ENCODE data around the gene VMAC.
"Not testable (repeated sequence)": the region's sequence is repeated elsewhere in the genome, so short reads cannot be mapped to it uniquely, and the experiment has no call there.

VMAC gene

GRCh38 chr19:5877882-5878281 is 26.8 kb upstream of the VMAC start:
- TF ChIP-seq ZNF274 (IDR thresholded peaks at IDR 0.05; ENCODE audit: low read depth, low read length) = no peak
- H3K4me3 ChIP-seq (ENCODE audit: low read length) = no peak overlapping the region

GRCh38 chr19:5880196-5880595 is 24.5 kb upstream of the VMAC start:
- H3K4me3 ChIP-seq (ENCODE audit: low read length) = no peak overlapping the region
- no peak for TF ChIP-seq ZNF274 (IDR thresholded peaks at IDR 0.05; ENCODE audit: low read depth, low read length)

GRCh38 chr19:5880604-5881078 is 24.0 kb upstream of the VMAC start:
- TF ChIP-seq ZNF274 (IDR thresholded peaks at IDR 0.05; ENCODE audit: low read depth, low read length) = no peak
- no peak overlapping the region for H3K4me3 ChIP-seq (ENCODE audit: low read length)

- no peak overlapping the region for H3K4me3 ChIP-seq (ENCODE audit: low read length)
- TF ChIP-seq ZNF274 (IDR thresholded peaks at IDR 0.05; ENCODE audit: low read depth, low read length) = no peak
Observed at GRCh38 chr19:5881543-5882299, 23.0 kb upstream of the VMAC start.

- TF ChIP-seq ZNF274 (IDR thresholded peaks at IDR 0.05; ENCODE audit: low read depth, low read length) = no peak
- H3K4me3 ChIP-seq (ENCODE audit: low read length) = no peak overlapping the region
Observed at GRCh38 chr19:5882421-5882968, 22.2 kb upstream of the VMAC start.

GRCh38 chr19:5883157-5883873 is 21.4 kb upstream of the VMAC start:
- not testable (repeated sequence) for H3K4me3 ChIP-seq (ENCODE audit: low read length)

GRCh38 chr19:5884065-5884811 is 20.4 kb upstream of the VMAC start:
- not testable (repeated sequence) for H3K4me3 ChIP-seq (ENCODE audit: low read length)

- no peak for TF ChIP-seq ZNF274 (IDR thresholded peaks at IDR 0.05; ENCODE audit: low read depth, low read length)
- H3K4me3 ChIP-seq (ENCODE audit: low read length) = no peak overlapping the region
Observed at GRCh38 chr19:5889288-5889971, 15.2 kb upstream of the VMAC start.

- H3K4me3 ChIP-seq (ENCODE audit: low read length) = no peak overlapping the region
- TF ChIP-seq ZNF274 (IDR thresholded peaks at IDR 0.05; ENCODE audit: low read depth, low read length) = no peak
Observed at GRCh38 chr19:5890099-5890498, 14.6 kb upstream of the VMAC start.

GRCh38 chr19:5891572-5891937 is 13.1 kb upstream of the VMAC start:
- TF ChIP-seq ZNF274 (IDR thresholded peaks at IDR 0.05; ENCODE audit: low read depth, low read length) = no peak
- no peak overlapping the region for H3K4me3 ChIP-seq (ENCODE audit: low read length)

- no peak overlapping the region for H3K4me3 ChIP-seq (ENCODE audit: low read length)
- no peak for TF ChIP-seq ZNF274 (IDR thresholded peaks at IDR 0.05; ENCODE audit: low read depth, low read length)
Observed at GRCh38 chr19:5891938-5892771, 12.5 kb upstream of the VMAC start.

GRCh38 chr19:5892772-5893275 is 11.8 kb upstream of the VMAC start:
- TF ChIP-seq ZNF274 (IDR thresholded peaks at IDR 0.05; ENCODE audit: low read depth, low read length) = no peak
- no peak overlapping the region for H3K4me3 ChIP-seq (ENCODE audit: low read length)

- TF ChIP-seq ZNF274 (IDR thresholded peaks at IDR 0.05; ENCODE audit: low read depth, low read length) = no peak
- no peak overlapping the region for H3K4me3 ChIP-seq (ENCODE audit: low read length)
Observed at GRCh38 chr19:5893296-5893903, 11.3 kb upstream of the VMAC start.

Measured in GM08714 (cell line).